LNCaP clone FGC (cell line): ENCODE measurements around the gene BTRC.

Source experiments
- DNase-seq: peaks from one replicate; pipeline ENCODE4 v3.0.0-alpha.2; 2011; ENCODE audit warnings: low read depth
- H3K4me3 ChIP-seq: 2 replicates; pipeline ENCODE4 v1.5.1; 2011; ENCODE audit warnings: mild to moderate bottlenecking, low read depth, low read length, control low read depth
- CTCF ChIP-seq: IDR thresholded peaks from 2 replicates; pipeline ENCODE4 v1.5.1; 2012; ENCODE audit warnings: mild to moderate bottlenecking; ENCODE audit not compliant: control insufficient read depth, insufficient read depth; ENCODE audit errors: extremely low read depth

BTRC gene

DNA sequence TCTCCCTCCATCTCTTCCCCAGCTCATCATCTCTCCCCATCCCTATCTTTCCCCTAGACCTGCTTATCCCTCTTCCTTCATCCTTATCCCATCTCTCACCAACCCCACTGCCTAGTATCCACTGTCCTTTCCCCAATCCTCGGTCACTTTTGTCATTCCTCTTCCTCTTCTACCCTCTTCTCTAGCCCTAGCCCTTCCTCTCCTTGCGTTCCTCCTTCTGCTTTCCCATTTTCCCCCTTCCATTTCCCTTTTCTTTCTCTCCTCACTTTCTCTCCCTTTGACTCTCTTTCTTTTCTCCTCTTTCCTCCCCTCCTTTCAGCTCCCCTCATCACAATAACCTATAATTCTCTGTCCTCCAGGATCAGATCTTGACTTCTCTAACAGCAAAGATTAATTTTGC lies 150.5 kb downstream of the BTRC start:
- H3K4me3 ChIP-seq: no peak overlapping the region
- no peak for DNase-seq
- TF ChIP-seq CTCF: no peak

DNA sequence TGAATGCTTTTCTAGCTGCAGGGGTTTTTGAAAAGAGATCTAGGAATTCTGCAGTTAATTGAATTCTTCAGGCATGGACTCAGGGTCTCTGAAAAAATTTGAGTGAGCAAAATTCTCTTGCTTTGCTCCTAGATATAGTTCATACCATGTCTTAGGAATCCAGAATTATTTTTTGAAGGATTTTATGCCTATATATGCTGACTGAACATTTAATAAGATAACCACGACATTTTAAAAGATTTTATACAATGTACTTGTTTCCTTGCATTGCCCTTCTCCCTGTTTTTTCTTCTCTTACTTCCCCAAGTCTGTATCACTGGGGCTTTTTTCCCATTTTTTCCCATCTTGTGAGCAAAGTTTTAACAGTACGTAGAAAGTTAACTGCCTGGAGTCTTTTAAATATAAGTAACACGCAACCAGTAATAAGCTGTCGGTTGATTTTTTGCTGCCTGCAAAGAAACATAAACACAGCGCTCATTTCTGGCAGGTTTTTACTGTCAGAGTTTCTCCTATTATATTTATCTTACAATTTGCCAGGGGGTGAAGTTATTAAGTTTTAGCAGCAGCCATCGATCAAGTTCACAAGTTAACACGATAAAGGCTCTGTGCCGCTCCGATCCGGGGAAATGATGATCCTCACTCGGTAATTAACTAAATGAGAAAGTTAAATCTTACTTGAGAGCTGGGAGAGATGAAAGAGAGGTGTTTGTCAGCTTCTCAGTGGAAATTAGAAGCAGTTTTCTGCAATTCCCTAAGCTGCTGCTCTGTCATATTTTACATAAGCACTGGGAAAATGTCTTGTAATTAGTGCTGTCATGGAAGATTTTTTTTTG lies 153.1 kb downstream of the BTRC start:
- H3K4me3 ChIP-seq: no peak overlapping the region
- no peak for DNase-seq
- TF ChIP-seq CTCF: no peak

- no peak for DNase-seq
- TF ChIP-seq CTCF: no peak
- no peak overlapping the region for H3K4me3 ChIP-seq
These were observed 153.9 kb downstream of the BTRC start for GRCh38 chr10:101507828-101508227.

GRCh38 chr10:101511938-101512337 lies 158.0 kb downstream of the BTRC start:
- TF ChIP-seq CTCF: no peak
- DNase-seq: no peak

GRCh38 chr10:101512738-101513137 lies 158.8 kb downstream of the BTRC start:
- no peak for TF ChIP-seq CTCF
- DNase-seq: no peak

More at GRCh38 chr10:101511938-101512337, 158.0 kb downstream of the BTRC start:
- H3K4me3 ChIP-seq: no peak overlapping the region

GRCh38 chr10:101513733-101514132 lies 159.8 kb downstream of the BTRC start:
- DNase-seq: no peak
- no peak overlapping the region for H3K4me3 ChIP-seq
- TF ChIP-seq CTCF: no peak

More at GRCh38 chr10:101512738-101513137, 158.8 kb downstream of the BTRC start:
- no peak overlapping the region for H3K4me3 ChIP-seq

GRCh38 chr10:101525848-101526247 lies 171.9 kb downstream of the BTRC start:
- no peak overlapping the region for H3K4me3 ChIP-seq
- DNase-seq: no peak
- no peak for TF ChIP-seq CTCF
